GM12878 (cell line): ENCODE data around the gene SNRPD2. TPM values are rescaled to one million over a fixed set of nuclear protein-coding genes. Genes with fewer than 3 reads are reported as not detected.

Experiments used
- ATF7 ChIP-seq: fragments of 450-650 bp; IDR thresholded peaks from 2 replicates; pipeline ENCODE4 v1.6.1; 2016; ENCODE audit warnings: low read depth, mild to moderate bottlenecking
- BCLAF1 ChIP-seq: fragments of 450-650 bp; IDR thresholded peaks from 2 replicates; pipeline ENCODE4 v1.6.1; 2017; ENCODE audit warnings: antibody characterized with exemption, mild to moderate bottlenecking, moderate library complexity
- JUND ChIP-seq: IDR thresholded peaks from 2 replicates; pipeline ENCODE4 v1.6.1; 2012; ENCODE audit warnings: low read depth, mild to moderate bottlenecking, low read length, improper control_type of control experiment, moderate library complexity
- NKRF ChIP-seq: fragments of 450-650 bp; conservative IDR thresholded peaks from 2 replicates; pipeline ENCODE4 v1.6.1; 2017; ENCODE audit warnings: mild to moderate bottlenecking, moderate library complexity
- NR2F1 ChIP-seq: fragments of 450-650 bp; conservative IDR thresholded peaks from 2 replicates; pipeline ENCODE4 v1.6.1; 2017; ENCODE audit warnings: mild to moderate bottlenecking
- POLR2A ChIP-seq: IDR thresholded peaks from 2 replicates; pipeline ENCODE4 v1.6.1; 2011; ENCODE audit warnings: low read depth, mild to moderate bottlenecking, low read length
- RAD51 ChIP-seq: fragments of 450-650 bp; IDR thresholded peaks from 2 replicates; pipeline ENCODE4 v1.6.1; 2016; ENCODE audit warnings: moderate library complexity, mild to moderate bottlenecking, inconsistent platforms
- RCOR1 ChIP-seq: conservative IDR thresholded peaks from 2 replicates; pipeline ENCODE4 v1.6.1; 2012; ENCODE audit warnings: low read depth, low read length, improper control_type of control experiment
- SMARCA5 ChIP-seq: fragments of 450-650 bp; IDR thresholded peaks from 2 replicates; pipeline ENCODE4 v1.6.1; 2017; ENCODE audit warnings: mild to moderate bottlenecking
- SMC3 ChIP-seq: IDR thresholded peaks from 2 replicates; pipeline ENCODE4 v1.6.1; 2011; ENCODE audit warnings: low read length, improper control_type of control experiment, borderline replicate concordance
- SUZ12 ChIP-seq: fragments of 200-600 bp; sonication (generic); IDR thresholded peaks from one replicate; pipeline ENCODE4 v1.6.1; 2018; ENCODE audit warnings: antibody characterized with exemption, mild to moderate bottlenecking; ENCODE audit not compliant: unreplicated experiment
- TCF3 ChIP-seq: IDR thresholded peaks from 2 replicates; pipeline ENCODE4 v1.6.1; 2012; ENCODE audit warnings: low read depth, mild to moderate bottlenecking, low read length, borderline replicate concordance; ENCODE audit not compliant: insufficient read depth
- YBX1 ChIP-seq: fragments of 450-650 bp; IDR thresholded peaks from 2 replicates; pipeline ENCODE4 v1.6.1; 2016; ENCODE audit warnings: antibody characterized with exemption
- ZNF24 ChIP-seq: fragments of 450-650 bp; IDR thresholded peaks from 2 replicates; pipeline ENCODE4 v1.6.1; 2017; ENCODE audit warnings: antibody characterized with exemption, mild to moderate bottlenecking
- ZNF622 ChIP-seq: fragments of 450-650 bp; IDR thresholded peaks from 2 replicates; pipeline ENCODE4 v1.6.1; 2017; ENCODE audit warnings: mild to moderate bottlenecking, inconsistent platforms
- polyA plus RNA-seq, 11 experiments: library from polyadenylated mRNA; depleted of rRNA in 4 of 11; unstranded in 6 of 11; stranded (reverse) in 5 of 11; fragments of >200 nt; fragmentation: Nextera tagmentation in 4 of 11; fragmentation: Illumina TruSeq in 1 of 11; extraction: Ambion mirVana in 4 of 11; extraction: Trizol in 1 of 11; gene quantifications; 1 replicate in 1 of 11; 2 replicates in 10 of 11; pipeline versions ENCODE4 v1.2.1 to v1.2.3, GENCODE V29; 2011 to 2016; ENCODE audit warnings: inconsistent platforms in 2 of 11, missing spikeins in 2 of 11, low read depth in 1 of 11
- total RNA-seq, 4 experiments: library from RNA; depleted of rRNA in 3 of 4; stranded (reverse); fragments of >200 nt in 3 of 4; fragmentation: Illumina TruSeq in 1 of 4; extraction: Trizol in 1 of 4; gene quantifications; 2 replicates each; pipeline versions ENCODE4 v1.2.1 to v1.2.3, GENCODE V29; 2013 to 2021
- TF ChIP-seq, protein P1 (sequence below): fragments of 450-650 bp; IDR thresholded peaks from 2 replicates; pipeline ENCODE4 v1.6.1; 2017; ENCODE audit warnings: mild to moderate bottlenecking

Gene SNRPD2
- total and polyA plus RNA-seq, 10 of the 15 experiments (the other 5 are each of a cell fraction or from before 2014, with no cell fraction given): 526 to 3,621 (median 951) TPM

DNA sequence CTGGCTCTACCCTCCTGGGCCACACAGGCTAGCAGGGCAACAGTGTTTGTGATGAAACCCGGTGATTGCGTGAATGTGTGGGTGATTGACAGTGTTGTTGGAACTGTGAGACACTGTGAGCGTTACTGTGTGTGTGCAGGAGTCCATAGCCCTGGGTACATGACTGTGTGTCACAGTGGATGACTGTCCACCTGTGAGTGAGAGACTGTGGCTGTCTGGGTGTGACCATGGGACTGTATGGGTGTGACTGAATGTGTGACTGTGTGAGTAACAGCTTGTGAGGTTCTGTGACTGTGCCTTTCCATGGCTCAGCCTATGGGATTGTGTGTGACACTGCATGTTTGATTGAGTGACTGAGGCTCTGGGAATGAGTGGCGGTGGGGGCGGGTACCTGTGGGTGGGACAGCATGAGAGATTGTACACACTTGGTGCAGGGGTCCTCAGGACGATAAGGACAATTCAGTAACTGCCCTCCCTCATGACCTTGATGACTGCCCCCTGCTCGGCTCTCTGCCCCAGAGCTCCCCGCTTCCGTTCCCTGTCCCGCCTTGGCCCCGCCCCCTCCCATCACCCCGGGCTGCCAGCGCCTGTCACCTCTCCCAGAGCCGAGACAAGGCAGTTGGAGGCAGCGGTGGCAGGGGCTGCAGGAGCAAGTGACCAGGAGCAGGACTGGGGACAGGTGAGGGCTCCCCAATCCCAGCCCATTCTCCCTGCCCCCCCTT is 24.0 kb downstream of the SNRPD2 start, which contains the start of gene GIPR (continued):
- TF ChIP-seq NKRF (peak; percentile 7; the same call in 1 of the 2 replicates), BCLAF1 (no peak), POLR2A (peak; percentile 76), RAD51 (no peak), SMC3 (no peak), RCOR1 (no peak), YBX1 (no peak), ZNF622 (no peak), SUZ12 (no peak), JUND (no peak), SMARCA5 (peak; percentile 18; the same call in 1 of the 2 replicates), ZNF24 (no peak), NR2F1 (peak; percentile 44), ATF7 (no peak), TCF3 (peak; percentile 63; the same call in 1 of the 2 replicates)
- TF ChIP-seq, protein P1, sequence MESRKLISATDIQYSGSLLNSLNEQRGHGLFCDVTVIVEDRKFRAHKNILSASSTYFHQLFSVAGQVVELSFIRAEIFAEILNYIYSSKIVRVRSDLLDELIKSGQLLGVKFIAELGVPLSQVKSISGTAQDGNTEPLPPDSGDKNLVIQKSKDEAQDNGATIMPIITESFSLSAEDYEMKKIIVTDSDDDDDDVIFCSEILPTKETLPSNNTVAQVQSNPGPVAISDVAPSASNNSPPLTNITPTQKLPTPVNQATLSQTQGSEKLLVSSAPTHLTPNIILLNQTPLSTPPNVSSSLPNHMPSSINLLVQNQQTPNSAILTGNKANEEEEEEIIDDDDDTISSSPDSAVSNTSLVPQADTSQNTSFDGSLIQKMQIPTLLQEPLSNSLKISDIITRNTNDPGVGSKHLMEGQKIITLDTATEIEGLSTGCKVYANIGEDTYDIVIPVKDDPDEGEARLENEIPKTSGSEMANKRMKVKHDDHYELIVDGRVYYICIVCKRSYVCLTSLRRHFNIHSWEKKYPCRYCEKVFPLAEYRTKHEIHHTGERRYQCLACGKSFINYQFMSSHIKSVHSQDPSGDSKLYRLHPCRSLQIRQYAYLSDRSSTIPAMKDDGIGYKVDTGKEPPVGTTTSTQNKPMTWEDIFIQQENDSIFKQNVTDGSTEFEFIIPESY: no peak
